Measurements from ENCODE around the gene VWA5A.

- TF ChIP-seq GABPA (IDR thresholded peaks at IDR 0.05; ENCODE audit: low read depth) (no peak), TCF12 (IDR thresholded peaks at IDR 0.05; ENCODE audit: low read depth, low read length) (no peak), REST (IDR thresholded peaks at IDR 0.05; ENCODE audit: low read depth, low read length) (no peak), MYC (IDR thresholded peaks at IDR 0.05; ENCODE audit: insufficient read depth, insufficient read length, insufficient replicate concordance, low read length, severe bottlenecking) (no peak), E2F4 (IDR thresholded peaks at IDR 0.05; ENCODE audit: low read depth, low read length) (no peak), CHD4 (IDR thresholded peaks at IDR 0.05) (no peak), RAD21 (IDR thresholded peaks at IDR 0.05; ENCODE audit: insufficient read depth, low read depth, low read length) (no peak), CEBPB (IDR thresholded peaks at IDR 0.05; ENCODE audit: borderline replicate concordance in 1 of 2, low read depth in 2 of 2, low read length in 2 of 2) (no peak), USF2 (IDR thresholded peaks at IDR 0.05; ENCODE audit: borderline replicate concordance, low read depth, low read length) (no peak), POLR2AphosphoS5 (IDR thresholded peaks at IDR 0.05; ENCODE audit: low read length) (no peak), ZNF687 (IDR thresholded peaks at IDR 0.05) (no peak)
- TF ChIP-seq, protein P1, sequence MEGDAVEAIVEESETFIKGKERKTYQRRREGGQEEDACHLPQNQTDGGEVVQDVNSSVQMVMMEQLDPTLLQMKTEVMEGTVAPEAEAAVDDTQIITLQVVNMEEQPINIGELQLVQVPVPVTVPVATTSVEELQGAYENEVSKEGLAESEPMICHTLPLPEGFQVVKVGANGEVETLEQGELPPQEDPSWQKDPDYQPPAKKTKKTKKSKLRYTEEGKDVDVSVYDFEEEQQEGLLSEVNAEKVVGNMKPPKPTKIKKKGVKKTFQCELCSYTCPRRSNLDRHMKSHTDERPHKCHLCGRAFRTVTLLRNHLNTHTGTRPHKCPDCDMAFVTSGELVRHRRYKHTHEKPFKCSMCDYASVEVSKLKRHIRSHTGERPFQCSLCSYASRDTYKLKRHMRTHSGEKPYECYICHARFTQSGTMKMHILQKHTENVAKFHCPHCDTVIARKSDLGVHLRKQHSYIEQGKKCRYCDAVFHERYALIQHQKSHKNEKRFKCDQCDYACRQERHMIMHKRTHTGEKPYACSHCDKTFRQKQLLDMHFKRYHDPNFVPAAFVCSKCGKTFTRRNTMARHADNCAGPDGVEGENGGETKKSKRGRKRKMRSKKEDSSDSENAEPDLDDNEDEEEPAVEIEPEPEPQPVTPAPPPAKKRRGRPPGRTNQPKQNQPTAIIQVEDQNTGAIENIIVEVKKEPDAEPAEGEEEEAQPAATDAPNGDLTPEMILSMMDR (IDR thresholded peaks at IDR 0.05 in 2 of 3, conservative IDR thresholded peaks at IDR 0.05 in 1 of 3; ENCODE audit: control insufficient read depth in 2 of 3, extremely low read depth in 1 of 3, insufficient read depth in 1 of 3, low read depth in 3 of 3, low read length in 3 of 3) = no peak
- TF ChIP-seq, protein P2, sequence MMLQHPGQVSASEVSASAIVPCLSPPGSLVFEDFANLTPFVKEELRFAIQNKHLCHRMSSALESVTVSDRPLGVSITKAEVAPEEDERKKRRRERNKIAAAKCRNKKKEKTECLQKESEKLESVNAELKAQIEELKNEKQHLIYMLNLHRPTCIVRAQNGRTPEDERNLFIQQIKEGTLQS (IDR thresholded peaks at IDR 0.05; ENCODE audit: borderline replicate concordance, extremely low read depth, low read depth, low read length) = no peak
These were observed 38.6 kb downstream of the VWA5A start for GRCh38 chr11:124153821-124154220.
